ENCODE measurements around the gene NAALADL2.

NAALADL2 gene

GRCh38 chr3:174859114-174859735 lies at the start of gene NAALADL2:
Gene NAALADL2, plus strand, starts transcription at chr3:174859334.
- no peak for DNase-seq (ENCODE audit: low spot score)

- no peak for DNase-seq (ENCODE audit: low spot score)
Observed at GRCh38 chr3:174810254-174810653, 48.9 kb upstream of the NAALADL2 start.

- DNase-seq (ENCODE audit: low spot score) = no peak
Observed at GRCh38 chr3:174812172-174812862, 46.8 kb upstream of the NAALADL2 start.

GRCh38 chr3:174815750-174816149 lies 43.4 kb upstream of the NAALADL2 start:
- DNase-seq (ENCODE audit: low spot score) = no peak

- DNase-seq (ENCODE audit: low spot score) = no peak
Observed at GRCh38 chr3:174820885-174821284, 38.2 kb upstream of the NAALADL2 start.

- no peak for DNase-seq (ENCODE audit: low spot score)
Observed at GRCh38 chr3:174821477-174821876, 37.7 kb upstream of the NAALADL2 start.

- no peak for DNase-seq (ENCODE audit: low spot score)
Observed at GRCh38 chr3:174822320-174822719, 36.8 kb upstream of the NAALADL2 start.

- no peak for DNase-seq (ENCODE audit: low spot score)
Observed at GRCh38 chr3:174826069-174826468, 33.1 kb upstream of the NAALADL2 start.

GRCh38 chr3:174844746-174845145 lies 14.4 kb upstream of the NAALADL2 start:
- no peak for DNase-seq (ENCODE audit: low spot score)

GRCh38 chr3:174846055-174846454 lies 13.1 kb upstream of the NAALADL2 start:
- no peak for DNase-seq (ENCODE audit: low spot score)

- DNase-seq (ENCODE audit: low spot score) = no peak
Observed at GRCh38 chr3:174854987-174855386, 4.1 kb upstream of the NAALADL2 start.

- DNase-seq (ENCODE audit: low spot score) = no peak
Observed at GRCh38 chr3:174857301-174857700, 1.8 kb upstream of the NAALADL2 start.

GRCh38 chr3:174858353-174858752 lies 781 bp upstream of the NAALADL2 start:
- DNase-seq (ENCODE audit: low spot score) = no peak

- no peak for DNase-seq (ENCODE audit: low spot score)
Observed at GRCh38 chr3:174859756-174860155, 622 bp downstream of the NAALADL2 start.

- peak; percentile 5 for DNase-seq (ENCODE audit: low spot score)
Observed at GRCh38 chr3:174862101-174862500, 3.0 kb downstream of the NAALADL2 start.

GRCh38 chr3:174862666-174863065 lies 3.5 kb downstream of the NAALADL2 start:
- DNase-seq (ENCODE audit: low spot score) = no peak

GRCh38 chr3:174863488-174863887 lies 4.4 kb downstream of the NAALADL2 start:
- no peak for DNase-seq (ENCODE audit: low spot score)

GRCh38 chr3:174869448-174869847 lies 10.3 kb downstream of the NAALADL2 start:
- no peak for DNase-seq (ENCODE audit: low spot score)

- no peak for DNase-seq (ENCODE audit: low spot score)
Observed at GRCh38 chr3:174873832-174874657, 14.9 kb downstream of the NAALADL2 start.

- DNase-seq (ENCODE audit: low spot score) = no peak
Observed at GRCh38 chr3:174882789-174883188, 23.7 kb downstream of the NAALADL2 start.

- DNase-seq (ENCODE audit: low spot score) = no peak
Observed at GRCh38 chr3:174883881-174884675, 24.9 kb downstream of the NAALADL2 start.

All from HuH-7 (cell line).